Esophagus muscularis mucosa (tissue), 3 donors: ENCODE results near the gene SKIL.

Experiments
- POLR2AphosphoS5 ChIP-seq, 2 donors: sonication (generic); formaldehyde crosslinking; IDR thresholded peaks; one replicate each; pipeline ENCODE4 v1.6.1; 2017; ENCODE audit warnings: antibody characterized with exemption in 2 of 2
- TF ChIP-seq, protein P1 (sequence below), 3 experiments: fragments of 200-600 bp in 2 of 3; fragments of 450-650 bp in 1 of 3; sonication (generic) in 2 of 3; IDR thresholded peaks; one replicate each; pipeline ENCODE4 v1.5.1; 2017 to 2019; ENCODE audit warnings: antibody characterized with exemption in 3 of 3, mild to moderate bottlenecking in 2 of 3, moderate library complexity in 1 of 3

- TF ChIP-seq, protein P1, sequence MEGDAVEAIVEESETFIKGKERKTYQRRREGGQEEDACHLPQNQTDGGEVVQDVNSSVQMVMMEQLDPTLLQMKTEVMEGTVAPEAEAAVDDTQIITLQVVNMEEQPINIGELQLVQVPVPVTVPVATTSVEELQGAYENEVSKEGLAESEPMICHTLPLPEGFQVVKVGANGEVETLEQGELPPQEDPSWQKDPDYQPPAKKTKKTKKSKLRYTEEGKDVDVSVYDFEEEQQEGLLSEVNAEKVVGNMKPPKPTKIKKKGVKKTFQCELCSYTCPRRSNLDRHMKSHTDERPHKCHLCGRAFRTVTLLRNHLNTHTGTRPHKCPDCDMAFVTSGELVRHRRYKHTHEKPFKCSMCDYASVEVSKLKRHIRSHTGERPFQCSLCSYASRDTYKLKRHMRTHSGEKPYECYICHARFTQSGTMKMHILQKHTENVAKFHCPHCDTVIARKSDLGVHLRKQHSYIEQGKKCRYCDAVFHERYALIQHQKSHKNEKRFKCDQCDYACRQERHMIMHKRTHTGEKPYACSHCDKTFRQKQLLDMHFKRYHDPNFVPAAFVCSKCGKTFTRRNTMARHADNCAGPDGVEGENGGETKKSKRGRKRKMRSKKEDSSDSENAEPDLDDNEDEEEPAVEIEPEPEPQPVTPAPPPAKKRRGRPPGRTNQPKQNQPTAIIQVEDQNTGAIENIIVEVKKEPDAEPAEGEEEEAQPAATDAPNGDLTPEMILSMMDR (IDR thresholded peaks at IDR 0.05) = no peak
- no peak for TF ChIP-seq POLR2AphosphoS5 (IDR thresholded peaks at IDR 0.05)
Observed at GRCh38 chr3:170441412-170441811, 83.9 kb downstream of the SKIL start.
